Right ventricle myocardium superior (tissue), 1 donor: Measurements from ENCODE around the gene ACBD3. TPM values are rescaled to one million over a fixed set of nuclear protein-coding genes. Genes with fewer than 3 reads are reported as not detected.

Source experiments
- ATAC-seq: fragments of 200-7000 bp; cut with Tn5 transposase; one replicate; pipeline ENCODE4 v1.9.1; 2020; ENCODE audit warnings: mild to moderate bottlenecking; ENCODE audit not compliant: poor library complexity
- DNase-seq: peaks from one replicate; pipeline ENCODE4 v3.0.0-alpha.2; 2020
- intact Hi-C: fragments of 100-400 bp; cut with DNase I; formaldehyde crosslinking; loops from one replicate; pipeline ENCODE4 v1.11.2; 2022
- total RNA-seq: library from RNA; stranded (reverse); fragmentation: NEBNext Ultra II Directional; extraction: Animal tissue kit (Norgen Biotek cat#: 25700); gene quantifications from one replicate; pipeline ENCODE4 v1.2.1, GENCODE V29; 2021
- donor health status: DM: no; HTN: yes; CAD: no; lungs with severe emphysema.

ACBD3 gene
- total RNA-seq, 1 donor from 2014 or later, result 23.8 TPM

- intact Hi-C loops, result no loop called here
- ATAC-seq, result peak; percentile 65
- DNase-seq, result peak; percentile 58
Observed at GRCh38 chr1:226100436-226101391, 85.8 kb downstream of the ACBD3 start.

GRCh38 chr1:226098870-226099835 is 87.4 kb downstream of the ACBD3 start:
- DNase-seq (no peak), ATAC-seq (no peak)
- intact Hi-C loops, result no loop called here

GRCh38 chr1:226097866-226098625 is 88.5 kb downstream of the ACBD3 start:
- ATAC-seq, result no peak
- intact Hi-C loops, result no loop called here
- no peak for DNase-seq

- no peak for DNase-seq
- intact Hi-C loops, result no loop called here
- ATAC-seq, result no peak
Observed at GRCh38 chr1:226095286-226095685, 91.3 kb downstream of the ACBD3 start.

Other genes with a start within 250 kb of the ACBD3 start
- gene LEFTY2, start 245.5 kb downstream of the ACBD3 start, total RNA-seq, result 0.24 TPM
- 9.4 TPM for gene SDE2, start 187.4 kb downstream of the ACBD3 start, total RNA-seq
- gene H3-3A, start 124.0 kb downstream of the ACBD3 start, total RNA-seq, result 271 TPM
- not detected for gene MIXL1, start 36.9 kb upstream of the ACBD3 start, total RNA-seq
- 21.9 TPM for gene LIN9, start 122.4 kb upstream of the ACBD3 start, total RNA-seq
- 149 TPM for gene PARP1, start 221.4 kb upstream of the ACBD3 start, total RNA-seq